Measurements from ENCODE around the gene SRSF3. TPM values are rescaled to one million over a fixed set of nuclear protein-coding genes. Genes with fewer than 3 reads are reported as not detected.

Gene SRSF3
- total RNA-seq, 2 experiments from 2014 or later: 316 to 539 TPM

DNA sequence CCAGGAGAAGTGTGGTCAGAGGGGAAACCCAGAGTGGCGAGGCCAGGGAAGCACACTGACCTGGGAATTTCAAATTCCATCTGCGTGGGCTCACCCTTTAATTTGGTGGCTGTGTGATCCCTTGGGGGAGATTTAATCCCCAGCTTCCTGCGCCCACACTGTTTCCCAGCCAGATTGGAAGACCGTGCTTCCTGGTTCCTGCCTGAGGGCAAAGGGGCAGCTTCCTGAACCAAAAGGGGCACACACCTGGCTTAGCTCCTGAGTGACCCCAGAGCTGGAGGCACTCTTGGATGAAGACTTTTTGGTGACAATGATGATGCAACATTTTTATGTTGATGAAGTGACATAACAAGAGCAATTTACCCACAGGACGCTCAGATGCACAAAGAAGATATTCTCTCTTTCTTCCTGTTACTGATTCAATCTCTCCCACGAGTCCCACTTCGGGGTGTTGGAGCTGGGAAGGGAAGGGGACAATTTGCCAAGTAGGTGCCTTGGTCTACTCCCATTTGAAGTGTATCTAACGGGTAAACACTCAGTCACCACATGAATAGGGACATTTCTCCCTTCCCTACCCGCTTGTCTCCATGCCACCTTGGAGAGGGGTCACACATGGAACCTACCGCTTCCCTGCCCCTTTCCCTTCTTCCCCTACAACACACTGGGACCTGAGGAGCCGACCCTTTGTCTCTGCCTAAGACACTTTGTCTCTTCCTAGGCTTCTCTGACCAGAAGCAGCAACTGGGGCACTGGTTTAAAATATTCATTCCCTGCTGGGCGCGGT, 55.7 kb downstream of the SRSF3 start:
- BruUV-seq (replicated peaks): no TSS peak
- peak overlapping the region; percentile 63 for H3K4me2 ChIP-seq (ENCODE audit: low read length)

DNA sequence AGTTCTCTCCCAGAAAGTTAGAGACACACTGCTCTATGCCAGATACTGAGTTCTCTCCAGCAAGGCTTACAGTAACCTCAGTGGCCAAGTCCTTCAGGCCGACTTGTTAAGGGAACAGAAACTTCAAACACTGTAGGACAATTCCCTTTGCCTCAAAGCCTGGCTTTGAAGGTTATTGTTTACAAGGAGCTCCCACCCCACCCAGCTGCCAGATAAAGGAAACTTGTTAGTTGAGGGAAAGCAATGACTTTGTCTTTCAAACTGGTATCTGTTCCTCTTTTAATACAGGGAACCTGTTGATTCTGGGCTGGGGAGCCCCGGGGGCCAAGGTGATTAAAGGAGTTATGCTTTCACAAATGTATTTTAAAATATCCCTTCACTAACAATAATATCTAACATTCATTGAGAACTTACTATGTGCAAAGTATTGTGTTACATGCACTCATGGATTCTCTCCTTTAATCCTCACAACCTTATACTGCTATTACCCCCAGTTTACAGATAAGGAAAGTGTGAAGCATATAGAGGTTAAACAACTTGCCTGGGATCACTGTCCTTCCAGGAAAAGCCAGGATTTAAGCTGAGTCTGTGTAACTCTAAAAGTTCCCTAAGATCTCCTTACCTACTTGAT, 56.8 kb downstream of the SRSF3 start:
- BruUV-seq (replicated peaks): no TSS peak
- H3K9me3 ChIP-seq (ENCODE audit: low read length): no peaks in the 10 kb centered on the region
- H3K79me2 ChIP-seq (ENCODE audit: insufficient read depth, low read depth, low read length): no peaks in the 10 kb centered on the region
- intact Hi-C loops (cut with micrococcal nuclease; ENCODE audit: unreplicated experiment): no loop called here
- peak overlapping the region; percentile 13 for H3K4me3 ChIP-seq (ENCODE audit: low read depth, low read length, poor library complexity, severe bottlenecking)
- no peak overlapping the region for H2AFZ ChIP-seq (ENCODE audit: low read length)
- peak overlapping the region; percentile 21 for H3K27ac ChIP-seq (ENCODE audit: low read depth, low read length, poor library complexity, severe bottlenecking)
- CTCF ChIA-PET (ENCODE audit: unreplicated experiment): interaction anchor here (0.6 kb wide), 2 partner anchors 32 to 110 kb away, joined by 3 to 6 read pairs; no protein-coding TSS in a partner anchor
- peak overlapping the region; percentile 63 for H3K4me2 ChIP-seq (ENCODE audit: low read length)
- peaks cover 44% of the 10 kb centered on the region for H3K4me1 ChIP-seq (ENCODE audit: insufficient read depth, low read length, poor library complexity, severe bottlenecking)
- DNase-seq (ENCODE audit: low spot score): peak; percentile 83
- no peaks in the 10 kb centered on the region for H3K9me2 ChIP-seq (ENCODE audit: insufficient read depth, low read length)
- no peaks in the 10 kb centered on the region for H3K36me3 ChIP-seq (ENCODE audit: insufficient read depth, low read length)
- H4K20me1 ChIP-seq (ENCODE audit: insufficient read depth, low read length): no peaks in the 10 kb centered on the region
- POLR2A ChIA-PET: interaction anchor here (1.0 to 6.7 kb wide), 3 partner anchors 9 to 14 kb away, joined by 3 to 55 read pairs (median 3); no protein-coding TSS in a partner anchor
- TF ChIP-seq, protein P1, sequence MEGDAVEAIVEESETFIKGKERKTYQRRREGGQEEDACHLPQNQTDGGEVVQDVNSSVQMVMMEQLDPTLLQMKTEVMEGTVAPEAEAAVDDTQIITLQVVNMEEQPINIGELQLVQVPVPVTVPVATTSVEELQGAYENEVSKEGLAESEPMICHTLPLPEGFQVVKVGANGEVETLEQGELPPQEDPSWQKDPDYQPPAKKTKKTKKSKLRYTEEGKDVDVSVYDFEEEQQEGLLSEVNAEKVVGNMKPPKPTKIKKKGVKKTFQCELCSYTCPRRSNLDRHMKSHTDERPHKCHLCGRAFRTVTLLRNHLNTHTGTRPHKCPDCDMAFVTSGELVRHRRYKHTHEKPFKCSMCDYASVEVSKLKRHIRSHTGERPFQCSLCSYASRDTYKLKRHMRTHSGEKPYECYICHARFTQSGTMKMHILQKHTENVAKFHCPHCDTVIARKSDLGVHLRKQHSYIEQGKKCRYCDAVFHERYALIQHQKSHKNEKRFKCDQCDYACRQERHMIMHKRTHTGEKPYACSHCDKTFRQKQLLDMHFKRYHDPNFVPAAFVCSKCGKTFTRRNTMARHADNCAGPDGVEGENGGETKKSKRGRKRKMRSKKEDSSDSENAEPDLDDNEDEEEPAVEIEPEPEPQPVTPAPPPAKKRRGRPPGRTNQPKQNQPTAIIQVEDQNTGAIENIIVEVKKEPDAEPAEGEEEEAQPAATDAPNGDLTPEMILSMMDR (conservative IDR thresholded peaks at IDR 0.05; ENCODE audit: low read length): no peak
- TF ChIP-seq EZH2phosphoT487 (IDR thresholded peaks at IDR 0.05; ENCODE audit: borderline replicate concordance, low read depth, low read length): no peak

More for the DNA sequence above, 55.7 kb downstream of the SRSF3 start:
- POLR2A ChIA-PET: interaction anchor here (6.7 kb wide), 1 partner anchor 15 kb away, joined by 55 read pairs; no protein-coding TSS in a partner anchor
- intact Hi-C loops (cut with micrococcal nuclease; ENCODE audit: unreplicated experiment): no loop called here
- Histone ChIP-seq H3K36me3 (ENCODE audit: insufficient read depth, low read length) (no peaks in the 10 kb centered on the region), H3K4me3 (ENCODE audit: low read depth, low read length, poor library complexity, severe bottlenecking) (no peak overlapping the region), H3K9me3 (ENCODE audit: low read length) (no peaks in the 10 kb centered on the region), H2AFZ (ENCODE audit: low read length) (peak overlapping the region; percentile 51; the same call in 1 of the 2 replicates), H3K27ac (ENCODE audit: low read depth, low read length, poor library complexity, severe bottlenecking) (no peak overlapping the region), H3K9me2 (ENCODE audit: insufficient read depth, low read length) (no peaks in the 10 kb centered on the region), H4K20me1 (ENCODE audit: insufficient read depth, low read length) (no peaks in the 10 kb centered on the region), H3K79me2 (ENCODE audit: insufficient read depth, low read depth, low read length) (no peaks in the 10 kb centered on the region), H3K4me1 (ENCODE audit: insufficient read depth, low read length, poor library complexity, severe bottlenecking) (peaks cover 41% of the 10 kb centered on the region)
- peak; percentile 33 for DNase-seq (ENCODE audit: low spot score)
- no peak for TF ChIP-seq EZH2phosphoT487 (IDR thresholded peaks at IDR 0.05; ENCODE audit: borderline replicate concordance, low read depth, low read length)
- TF ChIP-seq, protein P1 (conservative IDR thresholded peaks at IDR 0.05; ENCODE audit: low read length): no peak
- CTCF ChIA-PET (ENCODE audit: unreplicated experiment): no interaction called here

Measured in OCI-LY7 (cell line).